Measurements from ENCODE around the gene KRT4.

DNA sequence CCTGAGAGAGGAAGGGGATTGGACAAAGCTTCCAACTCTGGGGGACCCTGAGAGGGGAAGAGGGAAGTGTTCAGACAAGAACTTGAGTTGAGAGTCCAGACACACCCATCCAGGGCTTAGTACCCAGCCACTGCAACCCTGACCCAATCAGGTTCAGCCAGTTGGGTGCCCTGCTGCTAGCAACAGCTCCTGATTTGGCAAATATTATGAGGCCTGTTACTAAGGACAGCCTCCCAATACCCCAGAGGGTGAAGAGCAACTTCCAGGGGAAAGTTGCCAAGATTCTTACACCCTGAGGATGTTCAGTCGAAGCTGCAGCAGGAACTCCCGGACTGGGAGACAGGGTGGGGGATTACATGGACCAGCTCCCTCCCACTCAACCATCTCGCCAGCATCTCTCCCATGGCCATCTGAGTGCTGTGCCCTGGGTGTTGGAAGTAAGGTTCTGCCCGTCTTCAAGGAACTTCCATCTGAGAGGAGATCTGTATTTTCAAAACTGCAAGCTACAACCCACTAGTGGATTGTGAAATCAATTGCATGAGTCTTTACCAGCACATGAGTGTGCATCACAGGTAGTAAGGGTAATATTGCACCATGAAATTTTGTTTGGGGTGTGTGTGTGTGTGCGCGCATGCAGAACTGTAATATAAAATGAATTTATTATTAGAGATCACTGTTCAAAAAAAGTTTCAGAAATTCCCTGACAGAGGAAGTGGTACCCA is 46.3 kb upstream of the KRT4 start:
- TF ChIP-seq CTCF (IDR thresholded peaks at IDR 0.05; ENCODE audit: poor library complexity) (no peak), EZH2 (IDR thresholded peaks at IDR 0.05; ENCODE audit: borderline replicate concordance) (no peak)
